ENCODE measurements around the gene PTGER1. TPM values are rescaled to one million over a fixed set of nuclear protein-coding genes. Genes with fewer than 3 reads are reported as not detected.

Gene PTGER1
- total RNA-seq, 1 experiment from 2014 or later: 2.2 TPM

DNA sequence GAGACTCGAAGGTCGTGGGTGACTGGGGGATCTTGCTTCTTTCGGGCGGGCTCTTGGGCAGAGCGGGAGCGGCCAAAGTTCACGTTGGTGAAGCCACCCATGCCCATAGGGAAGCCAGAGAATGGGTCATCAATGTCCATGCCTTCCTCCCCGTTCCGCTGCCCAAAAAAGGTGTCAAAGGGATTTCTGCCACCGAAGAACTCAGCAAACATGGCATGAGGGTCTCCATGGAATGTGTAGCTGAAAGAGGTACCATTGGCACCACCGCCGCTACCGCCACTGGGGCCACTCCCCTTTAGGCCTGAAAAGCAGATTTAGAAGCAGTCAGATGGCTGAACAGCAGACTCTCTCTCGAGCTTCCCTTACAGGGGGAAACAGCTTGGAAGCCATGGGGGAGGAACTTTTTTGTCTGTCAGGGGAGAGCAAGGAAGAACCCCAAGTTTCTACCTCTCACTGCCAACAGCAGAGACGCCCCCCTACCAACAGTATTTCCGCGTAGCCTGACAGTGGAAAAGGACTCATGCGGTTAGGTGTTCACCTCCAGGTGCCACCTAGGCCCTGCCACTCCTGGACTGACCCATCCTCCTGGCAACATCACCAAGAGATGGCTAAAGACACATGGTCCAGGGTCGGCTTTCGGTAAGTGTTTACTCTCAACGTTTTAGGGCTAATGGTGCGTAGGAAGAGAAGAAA is 41.7 kb upstream of the PTGER1 start:
- H3F3A ChIP-seq (ENCODE audit: low read length, unreplicated experiment): peaks cover 33% of the 10 kb centered on the region
- CTCF ChIA-PET: interaction anchor here (0.6 to 1.1 kb wide), 2 partner anchors 39 to 42 kb away, joined by 4 read pairs; no protein-coding TSS in a partner anchor
- POLR2A ChIA-PET (ENCODE audit: unreplicated experiment): interaction anchor here (0.5 to 1.9 kb wide), 5 partner anchors 7 to 382 kb away, joined by 3 to 11 read pairs (median 4); no protein-coding TSS in a partner anchor
- DNase-seq (no peak), ATAC-seq (no peak)
- peaks cover 43% of the 10 kb centered on the region for H3K4me1 ChIP-seq (ENCODE audit: insufficient read depth, low read length)
- H3K9ac ChIP-seq (ENCODE audit: low read length): peak overlapping the region; percentile 92
- H3K27me3 ChIP-seq (ENCODE audit: low read length): no peaks in the 10 kb centered on the region
- peaks cover 39% of the 10 kb centered on the region for H4K20me1 ChIP-seq (ENCODE audit: low read length)
- H3K79me2 ChIP-seq (ENCODE audit: low read length): peaks cover 46% of the 10 kb centered on the region
- BruUV-seq (replicated peaks): TSS peak; percentile 63
- no peaks in the 10 kb centered on the region for H3K9me2 ChIP-seq (replicated peaks; ENCODE audit: low read length)
- peak overlapping the region; percentile 77; the same call in 1 of the 2 replicates for H3K27ac ChIP-seq (ENCODE audit: low read length)
- peaks cover 38% of the 10 kb centered on the region for H3K36me3 ChIP-seq (ENCODE audit: low read depth, low read length)
- H3K4me3 ChIP-seq (ENCODE audit: low read length): peak overlapping the region; percentile 96
- peak overlapping the region; percentile 98 for H3K4me2 ChIP-seq (ENCODE audit: low read length)
- intact Hi-C loops (cut with micrococcal nuclease): loop anchor here (1.0 to 2.0 kb wide), 2 partner anchors 11 to 30 kb away; no protein-coding TSS in a partner anchor
- H3K9me3 ChIP-seq (ENCODE audit: low read length): no peaks in the 10 kb centered on the region
- no peak overlapping the region for H2AFZ ChIP-seq (ENCODE audit: low read length)
- TF ChIP-seq CTCF (conservative IDR thresholded peaks at IDR 0.05; ENCODE audit: low read depth, low read length) (no peak), EZH2phosphoT487 (IDR thresholded peaks at IDR 0.05; ENCODE audit: borderline replicate concordance, low read length) (no peak), EZH2 (IDR thresholded peaks at IDR 0.05; ENCODE audit: low read length, unreplicated experiment) (no peak)

GRCh38 chr19:14516048-14516534 is 40.9 kb upstream of the PTGER1 start:
- peak; percentile 60 for DNase-seq
- Histone ChIP-seq H2AFZ (ENCODE audit: low read length) (no peak overlapping the region), H3K9me3 (ENCODE audit: low read length) (no peaks in the 10 kb centered on the region), H3K9ac (ENCODE audit: low read length) (peak overlapping the region; percentile 92), H3K27ac (ENCODE audit: low read length) (no peak overlapping the region), H4K20me1 (ENCODE audit: low read length) (peaks cover 39% of the 10 kb centered on the region), H3K79me2 (ENCODE audit: low read length) (peaks cover 46% of the 10 kb centered on the region), H3K4me3 (ENCODE audit: low read length) (peak overlapping the region; percentile 96), H3K4me1 (ENCODE audit: insufficient read depth, low read length) (peaks cover 48% of the 10 kb centered on the region), H3K4me2 (ENCODE audit: low read length) (peak overlapping the region; percentile 98), H3K27me3 (ENCODE audit: low read length) (no peaks in the 10 kb centered on the region), H3K9me2 (replicated peaks; ENCODE audit: low read length) (no peaks in the 10 kb centered on the region), H3K36me3 (ENCODE audit: low read depth, low read length) (peaks cover 38% of the 10 kb centered on the region), H3F3A (ENCODE audit: low read length, unreplicated experiment) (peaks cover 33% of the 10 kb centered on the region)
- TF ChIP-seq CTCF (conservative IDR thresholded peaks at IDR 0.05; ENCODE audit: low read depth, low read length) (peak; percentile 61), EZH2phosphoT487 (IDR thresholded peaks at IDR 0.05; ENCODE audit: borderline replicate concordance, low read length) (no peak)
- no peak; the same call in 1 of the 2 replicates for ATAC-seq
- BruUV-seq (replicated peaks): no TSS peak
- CTCF ChIA-PET: no interaction called here
- intact Hi-C loops (cut with micrococcal nuclease): loop anchor here (1.0 to 2.0 kb wide), 2 partner anchors 10 to 29 kb away; no protein-coding TSS in a partner anchor
- POLR2A ChIA-PET (ENCODE audit: unreplicated experiment): interaction anchor here (0.6 kb wide), 1 partner anchor 381 kb away, joined by 3 read pairs; no protein-coding TSS in a partner anchor
